ENCODE measurements around the gene FRAT2.
"Not testable (repeated sequence)": the region's sequence is repeated elsewhere in the genome, so short reads cannot be mapped to it uniquely, and the experiment has no call there.

FRAT2 gene

GRCh38 chr10:97356318-97356914 lies 21.9 kb upstream of the FRAT2 start:
- no peak for DNase-seq

GRCh38 chr10:97355571-97355975 lies 21.0 kb upstream of the FRAT2 start:
- peak; percentile 31 for DNase-seq

- no peak for DNase-seq
These were observed 19.4 kb upstream of the FRAT2 start for GRCh38 chr10:97353945-97354344.

- no peak for DNase-seq
These were observed 15.4 kb upstream of the FRAT2 start for GRCh38 chr10:97349752-97350513.

- no peak for DNase-seq
These were observed 12.8 kb upstream of the FRAT2 start for GRCh38 chr10:97347317-97347716.

- DNase-seq: not testable (repeated sequence)
These were observed 9.1 kb upstream of the FRAT2 start for GRCh38 chr10:97343664-97344063.

GRCh38 chr10:97341416-97341815 lies 6.9 kb upstream of the FRAT2 start:
- DNase-seq: no peak

GRCh38 chr10:97338041-97338440 lies 3.5 kb upstream of the FRAT2 start:
- DNase-seq: peak; percentile 27

GRCh38 chr10:97336942-97337831 lies 2.7 kb upstream of the FRAT2 start:
- peak; percentile 58 for DNase-seq

GRCh38 chr10:97336446-97336845 lies 1.9 kb upstream of the FRAT2 start:
- peak; percentile 43 for DNase-seq

GRCh38 chr10:97336006-97336405 lies 1.5 kb upstream of the FRAT2 start:
- peak; percentile 54 for DNase-seq

- DNase-seq: no peak
These were observed 675 bp upstream of the FRAT2 start for GRCh38 chr10:97335188-97335619.

- peak; percentile 78 for DNase-seq
These were observed 744 bp downstream of the FRAT2 start for GRCh38 chr10:97333601-97334369.

GRCh38 chr10:97333351-97333600 lies 1.3 kb downstream of the FRAT2 start:
- peak; percentile 82 for DNase-seq

- DNase-seq: peak; percentile 81
These were observed 1.8 kb downstream of the FRAT2 start for GRCh38 chr10:97332591-97333350.

GRCh38 chr10:97331153-97331703 lies 3.3 kb downstream of the FRAT2 start:
- DNase-seq: no peak

- no peak for DNase-seq
These were observed 4.8 kb downstream of the FRAT2 start for GRCh38 chr10:97329766-97330165.

GRCh38 chr10:97328646-97329453 lies 5.7 kb downstream of the FRAT2 start:
- DNase-seq: no peak

GRCh38 chr10:97327348-97328294 lies 6.9 kb downstream of the FRAT2 start:
- DNase-seq: no peak

- DNase-seq: peak; percentile 23
These were observed 8.8 kb downstream of the FRAT2 start for GRCh38 chr10:97325754-97326153.

Measured in eye (tissue), 1 donor.